MCF 10A (cell line): ENCODE results near the gene STRIP2. TPM values are rescaled to one million over a fixed set of nuclear protein-coding genes. Genes with fewer than 3 reads are reported as not detected.
"Not testable (repeated sequence)": the region's sequence is repeated elsewhere in the genome, so short reads cannot be mapped to it uniquely, and the experiment has no call there.

ENCODE experiments used
- BruUV-seq: library from RNA; stranded (reverse); fragments of 400-500 nt; replicated peaks from 2 replicates; lab custom pipeline; 2021; lab: Mats Ljungman, UMichigan
- CTCF ChIA-PET: fragments of 300-600 bp; sonication (Branson Sonifier 250); formaldehyde crosslinking; extraction: SDS; loops from one replicate; lab custom pipeline; 2021; ENCODE audit warnings: antibody characterized with exemption, inconsistent platforms; lab: Yijun Ruan, JAX
- POLR2A ChIA-PET: fragments of 300-600, 350-650 bp; sonication (Branson Sonifier 250); formaldehyde crosslinking; extraction: SDS; loops from one replicate; lab custom pipeline; 2020; ENCODE audit warnings: antibody characterized with exemption, inconsistent platforms; lab: Yijun Ruan, JAX
- DNase-seq: peaks from one replicate; pipeline ENCODE4 v3.0.0-alpha.2; 2018; ENCODE audit not compliant: unreplicated experiment
- H3K27ac Mint-ChIP-seq: one replicate; pipeline ENCODE4 v1.8.0; 2022; ENCODE audit warnings: mild to moderate bottlenecking, low read depth, mixed read lengths; ENCODE audit not compliant: unreplicated experiment
- H3K27me3 Mint-ChIP-seq: one replicate; pipeline ENCODE4 v1.8.0; 2022; ENCODE audit warnings: mixed read lengths; ENCODE audit not compliant: insufficient read depth, unreplicated experiment
- H3K36me3 Mint-ChIP-seq: one replicate; pipeline ENCODE4 v1.8.0; 2022; ENCODE audit warnings: mild to moderate bottlenecking, moderate library complexity, mixed read lengths; ENCODE audit not compliant: insufficient read depth, unreplicated experiment
- H3K4me1 Mint-ChIP-seq: one replicate; pipeline ENCODE4 v1.8.0; 2022; ENCODE audit warnings: mixed read lengths; ENCODE audit not compliant: insufficient read depth, unreplicated experiment
- H3K4me3 Mint-ChIP-seq: one replicate; pipeline ENCODE4 v1.8.0; 2022; ENCODE audit warnings: mild to moderate bottlenecking, moderate library complexity, mixed read lengths; ENCODE audit not compliant: unreplicated experiment
- H3K9me3 Mint-ChIP-seq: one replicate; pipeline ENCODE4 v1.8.0; 2022; ENCODE audit warnings: mixed read lengths; ENCODE audit not compliant: unreplicated experiment
- CTCF ChIP-seq: fragments of 200-600 bp; IDR thresholded peaks from one replicate; pipeline ENCODE4 v1.8.0; 2022; ENCODE audit warnings: antibody characterized with exemption, mild to moderate bottlenecking; ENCODE audit not compliant: unreplicated experiment
- intact Hi-C: fragments of 100-400 bp; cut with micrococcal nuclease; formaldehyde crosslinking; loops from 2 replicates; pipeline ENCODE4 v1.14.1; 2022
- total RNA-seq: library from RNA; stranded (reverse); gene quantifications from 2 replicates; pipeline ENCODE4 v1.2.3, GENCODE V29; 2022

The STRIP2 gene
- total RNA-seq, 1 experiment from 2014 or later = 6.3 TPM

DNA sequence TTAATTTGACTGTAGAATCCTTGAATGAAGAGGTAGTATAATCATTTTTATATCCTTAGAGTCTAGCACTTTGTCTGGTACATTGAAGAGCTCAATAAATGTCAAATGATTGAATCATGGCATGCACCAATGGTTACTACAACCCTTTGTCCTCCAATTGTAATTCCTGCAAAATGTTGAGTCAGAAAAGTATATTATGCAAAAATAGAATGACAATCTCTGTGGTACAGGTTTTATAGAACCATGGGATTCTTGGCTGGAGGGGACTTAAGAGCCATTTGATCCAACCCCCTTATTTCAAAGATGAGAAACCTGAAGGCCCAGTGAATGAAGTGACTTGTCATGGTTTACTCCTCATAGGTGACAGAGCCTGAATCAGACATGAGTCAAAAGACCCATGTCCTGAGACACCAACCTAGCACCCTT is 37.2 kb downstream of the STRIP2 start:
- Mint-ChIP-seq H3K27me3 (no peaks in the 10 kb centered on the region), H3K4me3 (no peak overlapping the region)

GRCh38 chr7:129475931-129476330 is 41.7 kb downstream of the STRIP2 start:
- intact Hi-C loops, H3K27ac Mint-ChIP-seq, H3K4me1 Mint-ChIP-seq, H3K9me3 Mint-ChIP-seq, H3K4me3 Mint-ChIP-seq, DNase-seq, H3K36me3 Mint-ChIP-seq, H3K27me3 Mint-ChIP-seq, POLR2A ChIA-PET, BruUV-seq: not testable (repeated sequence)
- CTCF ChIA-PET = interaction anchor here (0.6 to 0.7 kb wide), 2 partner anchors 28 to 103 kb away, joined by 3 to 4 read pairs; no protein-coding TSS in a partner anchor

More for the DNA sequence above, 37.2 kb downstream of the STRIP2 start:
- Mint-ChIP-seq H3K27ac (no peak overlapping the region), H3K4me1 (no peaks in the 10 kb centered on the region), H3K9me3 (no peaks in the 10 kb centered on the region), H3K36me3 (peaks cover 6% of the 10 kb centered on the region)
- no TSS peak for BruUV-seq
- no peak for TF ChIP-seq CTCF
- ChIA-PET CTCF (interaction anchor here (0.6 to 11.7 kb wide), 46 partner anchors 9 to 1048 kb away, joined by 3 to 179 read pairs (median 4); partner anchors contain the start of gene STRIP2), POLR2A (interaction anchor here (1.1 to 1.5 kb wide), 2 partner anchors 104 to 308 kb away, joined by 3 to 6 read pairs; no protein-coding TSS in a partner anchor)
- no peak for DNase-seq
- intact Hi-C loops = no loop called here

- BruUV-seq, H3K36me3 Mint-ChIP-seq, intact Hi-C loops, H3K9me3 Mint-ChIP-seq, H3K27ac Mint-ChIP-seq, H3K4me1 Mint-ChIP-seq, H3K4me3 Mint-ChIP-seq, H3K27me3 Mint-ChIP-seq, POLR2A ChIA-PET, DNase-seq: not testable (repeated sequence)
- CTCF ChIA-PET = interaction anchor here (0.6 to 0.7 kb wide), 2 partner anchors 27 to 103 kb away, joined by 3 to 4 read pairs; no protein-coding TSS in a partner anchor
Observed at GRCh38 chr7:129476398-129476797, 42.2 kb downstream of the STRIP2 start.

DNA sequence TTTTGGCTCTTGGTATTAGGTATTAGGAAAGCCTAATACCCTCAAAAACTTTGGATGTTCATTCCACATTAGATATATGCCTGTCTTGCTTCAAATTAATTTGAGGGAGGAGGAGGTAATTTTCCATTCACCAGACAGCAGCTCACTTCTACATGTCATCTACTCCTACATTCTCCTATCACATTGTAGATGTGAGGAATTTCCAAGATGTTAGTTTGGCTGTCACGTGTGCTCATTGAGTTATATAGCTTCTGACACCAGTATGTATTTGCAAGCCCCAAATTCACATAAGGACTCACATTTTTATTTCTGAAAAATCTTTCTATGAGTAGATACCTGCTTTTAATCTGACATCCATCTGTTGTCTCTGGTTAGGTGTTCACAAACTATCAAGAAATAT is 45.6 kb downstream of the STRIP2 start:
- BruUV-seq = no TSS peak
- no peak for TF ChIP-seq CTCF
- H3K36me3 Mint-ChIP-seq = peaks cover 5% of the 10 kb centered on the region
- CTCF ChIA-PET = interaction anchor here (0.7 to 2.1 kb wide), 4 partner anchors 10 to 261 kb away, joined by 3 to 8 read pairs (median 4); no protein-coding TSS in a partner anchor
- no peaks in the 10 kb centered on the region for H3K9me3 Mint-ChIP-seq
- H3K27me3 Mint-ChIP-seq = no peaks in the 10 kb centered on the region
- intact Hi-C loops = no loop called here
- POLR2A ChIA-PET = no interaction called here
- no peak for DNase-seq
- no peak overlapping the region for H3K4me3 Mint-ChIP-seq
- no peak overlapping the region for H3K27ac Mint-ChIP-seq
- H3K4me1 Mint-ChIP-seq = no peaks in the 10 kb centered on the region

- CTCF ChIA-PET = interaction anchor here (0.6 to 2.1 kb wide), 4 partner anchors 9 to 262 kb away, joined by 3 to 9 read pairs (median 5); no protein-coding TSS in a partner anchor
- H3K4me1 Mint-ChIP-seq = no peaks in the 10 kb centered on the region
- no peak overlapping the region for H3K27ac Mint-ChIP-seq
- H3K4me3 Mint-ChIP-seq = no peak overlapping the region
- no peak for DNase-seq
- no peaks in the 10 kb centered on the region for H3K27me3 Mint-ChIP-seq
- no peaks in the 10 kb centered on the region for H3K9me3 Mint-ChIP-seq
- BruUV-seq = no TSS peak
- H3K36me3 Mint-ChIP-seq = peaks cover 5% of the 10 kb centered on the region
- no peak for TF ChIP-seq CTCF
- intact Hi-C loops = no loop called here
- POLR2A ChIA-PET = interaction anchor here (0.5 kb wide), 1 partner anchor 51 kb away, joined by 4 read pairs; no protein-coding TSS in a partner anchor
Observed at GRCh38 chr7:129480674-129481363, 46.6 kb downstream of the STRIP2 start.

GRCh38 chr7:129481376-129481775 is 47.1 kb downstream of the STRIP2 start:
- POLR2A ChIA-PET, H3K27ac Mint-ChIP-seq, H3K9me3 Mint-ChIP-seq, H3K4me3 Mint-ChIP-seq, H3K36me3 Mint-ChIP-seq, BruUV-seq, DNase-seq, H3K27me3 Mint-ChIP-seq, intact Hi-C loops, H3K4me1 Mint-ChIP-seq: not testable (repeated sequence)
- CTCF ChIA-PET = interaction anchor here (0.6 to 1.3 kb wide), 3 partner anchors 10 to 263 kb away, joined by 3 to 9 read pairs (median 5); no protein-coding TSS in a partner anchor
